Activated gamma-delta T cell treated with Interleukin-2 at 50 U/mL for 16 hours (primary cell): ENCODE measurements around the gene CD52.
"Not testable (repeated sequence)": the region's sequence is repeated elsewhere in the genome, so short reads cannot be mapped to it uniquely, and the experiment has no call there.

ENCODE experiments used
- DNase-seq: peaks from one replicate; pipeline ENCODE4 v3.0.0-alpha.2; 2020

Gene CD52

DNA sequence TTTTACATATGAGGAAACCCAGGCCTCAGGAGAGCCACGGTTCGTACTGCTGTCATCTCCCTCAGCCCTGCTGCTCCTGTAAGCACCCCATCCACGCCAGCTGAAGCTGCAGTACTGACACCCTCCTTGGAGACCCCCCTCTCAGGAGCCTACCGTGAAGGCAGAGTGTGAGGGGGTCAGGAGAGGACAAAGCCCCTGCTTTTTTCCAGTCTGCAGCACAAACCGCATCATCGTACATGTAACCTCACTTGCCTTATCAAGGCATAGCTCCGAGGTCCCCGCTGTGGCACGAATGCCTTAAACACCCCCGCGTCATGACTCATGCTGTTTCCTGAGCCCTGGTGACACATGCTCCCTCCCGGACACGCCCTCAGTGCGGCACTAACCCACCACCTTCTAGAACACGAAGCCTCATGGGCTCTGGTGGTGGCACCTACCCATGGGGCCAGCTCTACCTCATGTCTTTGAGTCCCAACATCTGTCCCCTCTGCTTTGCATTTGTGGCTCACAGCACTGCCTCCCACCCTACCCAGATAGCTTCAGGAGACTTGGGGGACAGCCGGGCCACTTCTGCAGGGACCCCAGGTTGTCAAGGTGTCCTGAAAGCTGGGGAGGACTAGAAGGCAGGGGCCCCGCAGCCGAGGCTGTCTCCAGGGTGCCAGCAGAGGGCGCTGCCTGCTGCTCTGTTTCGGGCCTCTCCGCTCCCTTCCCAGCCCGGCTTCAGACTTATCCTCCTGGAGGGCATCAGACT, 33.0 kb upstream of the CD52 start:
- DNase-seq = peak; percentile 96

DNA sequence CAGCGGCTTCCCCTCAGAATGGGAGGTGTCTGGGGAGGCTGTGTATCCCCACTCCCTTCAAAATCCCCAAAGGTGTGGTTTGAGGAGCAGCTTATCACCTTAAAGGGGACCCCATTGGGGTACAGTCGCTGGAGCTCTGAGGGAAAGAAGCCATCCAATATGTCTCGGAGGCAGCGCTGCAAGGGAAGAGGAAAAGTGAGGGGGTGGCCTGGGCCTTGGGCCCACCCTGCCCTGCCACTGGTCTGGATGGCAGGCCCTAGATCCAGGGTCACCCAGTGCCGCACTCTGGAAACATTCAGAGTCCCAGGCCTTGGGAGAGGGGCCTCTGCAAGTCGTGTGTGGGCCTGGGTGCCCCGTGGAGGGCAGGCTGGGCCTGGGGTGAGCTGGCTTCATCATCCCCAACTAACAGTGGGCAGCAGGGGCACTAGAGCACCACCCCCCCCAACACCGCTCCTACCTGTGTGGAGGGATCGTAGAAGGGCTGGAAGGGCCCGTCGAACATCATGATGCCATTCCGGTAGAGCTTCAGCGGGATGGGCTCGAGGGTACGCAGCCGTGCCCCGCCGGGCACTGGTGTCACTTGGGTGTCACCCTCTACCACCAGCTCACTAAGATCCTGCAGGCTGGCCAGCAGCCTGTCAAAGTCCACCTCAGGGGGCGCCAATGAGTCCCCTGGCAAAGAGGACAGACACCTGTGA, 32.2 kb upstream of the CD52 start:
- peak; percentile 38 for DNase-seq

DNA sequence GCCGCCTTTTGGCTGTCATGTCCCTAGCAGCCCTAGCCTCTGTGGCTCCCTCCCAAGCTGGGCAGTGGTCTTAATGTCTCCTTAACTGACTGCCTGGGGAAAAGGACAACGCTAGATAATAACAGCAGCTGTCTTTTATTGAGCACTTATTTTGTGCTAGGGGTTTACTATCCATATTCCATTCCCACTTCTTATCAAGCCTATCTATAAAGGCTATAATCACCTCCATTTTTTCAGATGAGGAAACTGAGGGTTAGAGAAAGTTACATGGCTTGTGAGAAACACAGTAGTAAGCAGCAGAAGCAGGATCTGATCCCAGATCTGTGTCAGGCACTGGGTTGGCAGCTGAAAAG, 31.7 kb upstream of the CD52 start:
- DNase-seq = no peak

DNA sequence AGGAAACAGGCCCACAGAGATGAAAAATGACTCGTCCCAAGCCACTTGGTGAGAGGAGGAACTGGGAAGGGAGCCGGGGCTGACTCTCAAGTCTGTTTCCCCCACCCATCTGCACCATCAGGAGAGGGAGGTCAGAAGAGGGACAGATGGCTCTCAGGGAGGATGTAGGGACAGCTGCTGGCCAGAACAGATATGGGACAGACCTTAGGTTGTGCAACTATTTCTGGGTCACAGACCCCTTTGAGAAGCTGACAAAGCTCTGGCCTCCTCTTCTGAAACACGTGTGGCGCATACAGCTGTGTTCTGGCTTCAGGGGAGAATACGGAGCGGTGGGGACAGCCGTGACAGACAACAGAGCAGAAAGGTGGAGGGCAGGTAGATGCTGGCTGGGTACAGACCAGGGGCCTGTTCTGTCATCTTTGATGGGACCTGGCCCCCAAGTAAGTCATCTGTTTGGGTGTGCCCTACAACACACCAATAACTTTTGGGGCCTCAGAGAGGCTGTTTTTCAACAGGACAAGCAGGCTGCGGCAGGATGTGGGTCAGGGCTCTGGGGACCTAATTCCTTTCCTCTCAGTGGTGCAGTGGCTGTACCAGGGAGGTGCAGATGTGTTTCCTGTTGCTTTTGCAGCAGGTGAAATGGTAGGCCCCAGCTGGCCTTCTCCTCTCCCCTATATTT, 30.6 kb upstream of the CD52 start:
- DNase-seq = peak; percentile 83

DNA sequence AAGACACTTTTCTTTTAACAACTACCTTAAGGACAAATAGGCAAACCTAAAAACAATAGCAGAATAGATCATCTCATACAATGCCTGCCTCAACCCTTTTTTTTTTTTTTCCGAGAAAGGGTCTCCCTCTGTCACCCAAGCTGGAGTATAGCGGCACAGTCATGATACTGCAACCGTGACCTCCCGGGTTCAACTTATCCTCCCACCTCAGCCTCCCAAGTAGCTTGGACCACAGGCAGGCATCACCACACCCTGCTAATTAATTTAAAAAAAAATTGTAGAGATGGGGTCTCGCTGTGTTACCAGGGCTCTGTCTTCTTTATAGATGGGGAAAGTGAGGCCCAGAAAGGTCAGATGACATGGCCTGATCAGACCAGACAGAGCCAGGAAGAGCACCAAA, 29.9 kb upstream of the CD52 start:
- no peak for DNase-seq

DNA sequence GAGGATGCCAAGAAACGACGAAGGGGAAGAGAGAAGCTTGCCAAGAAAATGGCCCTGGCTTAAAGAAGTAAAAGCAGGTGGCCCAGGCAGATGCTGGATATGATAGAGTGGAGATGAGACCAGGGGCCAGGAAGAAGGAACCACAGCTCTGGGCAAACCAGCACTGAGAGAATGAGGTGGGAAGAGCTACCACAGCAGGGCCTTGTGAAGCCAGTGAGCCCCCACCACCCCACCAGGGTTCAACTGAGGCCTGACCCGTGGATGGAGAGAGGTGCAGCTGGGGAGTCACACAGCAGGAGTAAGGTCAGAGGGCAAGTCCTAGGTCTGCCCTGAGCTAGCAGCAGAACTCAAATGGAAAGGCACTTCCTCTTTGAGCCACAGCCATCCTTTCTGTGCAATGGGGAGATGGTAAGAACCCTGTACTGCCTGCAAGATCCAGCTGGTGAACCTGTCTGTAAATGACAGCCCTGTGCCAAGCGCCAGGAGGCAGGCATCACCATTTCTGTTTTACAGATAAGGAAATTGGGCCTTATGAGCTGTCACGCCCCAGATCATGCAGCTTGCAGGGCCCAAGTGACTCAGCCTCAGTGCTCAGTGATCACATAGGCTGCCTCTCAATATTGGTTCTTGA, 29.3 kb upstream of the CD52 start:
- DNase-seq = peak; percentile 58

DNA sequence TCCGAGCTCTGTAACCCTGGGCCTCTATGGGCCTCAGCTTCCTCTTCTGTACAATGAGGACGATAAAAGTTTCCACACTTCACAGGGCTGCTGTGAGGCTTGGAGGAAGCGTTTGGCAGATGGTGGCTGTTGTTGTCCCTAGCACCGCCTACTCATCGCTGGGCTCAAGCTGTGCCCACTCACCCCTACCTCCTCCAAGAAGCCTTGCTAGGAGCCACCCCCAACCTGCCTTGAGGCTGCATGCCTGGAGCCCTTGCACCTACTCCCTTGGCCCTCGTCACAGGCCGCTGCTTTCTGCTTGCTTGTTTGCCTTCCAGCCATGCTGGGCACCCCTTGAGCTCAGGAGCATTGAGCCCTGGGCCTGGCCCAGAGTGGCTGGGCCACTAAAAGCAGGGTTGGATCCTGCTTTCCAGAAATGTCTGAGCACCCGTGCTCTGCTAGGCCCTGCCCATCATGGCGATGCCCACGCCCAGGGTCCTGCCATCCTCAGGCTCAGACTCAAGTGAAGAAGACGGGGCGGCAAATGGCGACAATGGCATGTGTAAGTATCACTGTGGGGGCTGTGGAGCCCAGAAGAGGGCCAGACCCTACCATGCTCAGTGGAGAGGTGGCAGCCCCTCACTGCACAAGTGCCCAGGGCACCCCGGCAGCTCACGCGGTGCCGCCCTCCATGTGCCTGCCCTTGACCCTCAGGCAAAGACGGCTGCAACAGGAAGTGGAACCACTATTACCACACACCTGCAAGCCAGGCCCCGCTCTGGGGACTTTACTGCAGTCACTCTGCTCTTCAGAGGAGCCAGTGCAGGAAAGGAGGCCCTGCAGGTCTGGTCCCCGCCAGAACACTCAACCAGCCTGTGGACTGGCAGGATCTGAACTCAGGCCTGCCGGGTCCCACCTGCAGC, 28.3 kb upstream of the CD52 start:
- peak; percentile 53 for DNase-seq

DNA sequence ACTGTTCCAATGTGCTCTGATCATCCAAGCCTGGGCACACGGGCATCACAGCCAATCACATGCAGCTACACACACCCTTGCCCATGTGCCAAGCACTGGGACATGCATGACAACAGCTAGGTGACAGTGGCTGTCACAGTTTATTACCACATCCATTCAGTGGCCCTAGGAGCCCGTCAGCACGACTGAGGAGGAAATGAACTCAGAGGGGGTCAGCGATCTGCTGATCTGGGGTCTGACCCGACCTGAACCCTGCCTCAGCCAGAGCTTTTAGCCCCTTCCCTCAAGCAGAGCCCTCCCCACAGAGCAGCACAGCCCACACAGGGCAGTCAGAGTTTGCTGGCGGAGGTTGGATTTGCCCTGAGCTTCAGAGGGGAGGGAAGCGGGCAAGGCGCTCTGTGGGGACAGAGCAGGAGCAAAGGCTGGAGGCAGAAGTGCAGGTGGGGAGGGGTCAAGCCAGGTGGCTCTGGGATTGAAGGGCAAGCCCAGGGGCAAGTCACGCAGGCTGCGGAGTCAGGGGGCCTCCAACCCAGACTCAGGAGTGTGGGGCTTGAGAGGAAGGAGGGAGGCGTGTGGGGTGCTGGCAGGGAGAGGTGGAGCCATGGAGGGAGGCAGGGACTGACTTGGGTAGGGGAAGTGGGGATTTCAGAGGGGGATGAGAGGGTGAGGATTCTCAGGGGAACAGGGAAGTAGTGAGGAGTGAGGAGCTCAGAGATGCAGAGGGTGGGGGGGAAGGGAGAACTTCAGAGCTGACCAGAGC, 27.5 kb upstream of the CD52 start:
- no peak for DNase-seq

DNA sequence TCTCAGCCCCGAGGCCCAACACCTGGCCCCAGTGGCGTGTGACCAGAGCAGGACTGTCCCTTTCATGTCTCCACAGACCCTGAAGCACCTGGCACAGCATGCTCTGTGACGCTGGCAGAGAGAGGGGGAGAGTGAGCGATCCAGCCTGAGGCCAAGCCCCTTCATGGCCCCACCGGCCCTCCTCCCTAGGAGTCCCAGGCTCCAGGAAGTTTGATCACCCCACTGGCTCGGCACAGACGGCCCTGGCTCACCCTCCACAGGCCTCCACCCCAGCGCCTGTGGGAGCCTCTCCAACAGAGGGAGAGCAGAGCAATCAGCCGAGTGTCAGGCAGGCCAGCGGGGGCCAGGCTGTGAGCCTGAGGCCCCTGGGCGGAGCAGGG, 26.9 kb upstream of the CD52 start:
- DNase-seq = no peak

DNA sequence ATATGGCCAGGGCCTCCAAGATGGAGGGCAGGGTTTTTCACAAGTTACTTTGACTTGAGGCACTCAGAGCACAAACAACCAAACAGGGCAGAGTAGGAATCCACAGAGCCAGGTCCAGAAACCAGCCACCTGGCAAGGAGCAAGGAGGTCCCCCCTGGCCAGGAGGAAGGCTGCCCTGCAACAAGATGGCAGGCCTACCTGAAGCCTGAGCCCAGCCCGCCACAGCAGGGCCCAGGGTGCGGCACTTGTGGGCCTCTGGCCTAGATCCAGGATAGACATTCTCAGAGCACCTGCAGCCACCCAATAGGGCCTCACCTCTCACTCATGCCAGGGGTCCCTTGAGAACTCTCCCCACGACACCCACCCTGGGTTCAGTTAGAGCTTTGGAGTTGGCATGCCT, 26.3 kb upstream of the CD52 start:
- DNase-seq = no peak

DNA sequence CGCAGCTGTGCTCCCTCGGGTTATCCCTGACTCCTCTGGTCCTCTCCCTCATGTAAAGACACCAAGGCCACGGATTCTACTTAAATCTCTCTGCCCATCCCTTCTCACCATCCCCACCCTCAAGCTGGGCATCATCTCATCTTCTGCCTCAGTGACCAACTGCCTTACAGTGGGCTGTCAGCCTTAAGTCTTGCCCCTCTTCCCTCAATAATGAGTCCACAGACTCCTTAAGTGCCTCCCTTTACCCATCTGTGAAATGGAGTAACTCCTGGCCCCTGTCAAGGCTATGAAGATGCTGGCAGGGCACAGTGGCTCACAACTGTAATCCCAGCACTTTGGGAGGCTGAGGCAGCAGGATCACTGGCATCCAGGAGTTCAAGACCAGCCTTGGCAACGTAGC, 25.8 kb upstream of the CD52 start:
- DNase-seq = no peak

DNA sequence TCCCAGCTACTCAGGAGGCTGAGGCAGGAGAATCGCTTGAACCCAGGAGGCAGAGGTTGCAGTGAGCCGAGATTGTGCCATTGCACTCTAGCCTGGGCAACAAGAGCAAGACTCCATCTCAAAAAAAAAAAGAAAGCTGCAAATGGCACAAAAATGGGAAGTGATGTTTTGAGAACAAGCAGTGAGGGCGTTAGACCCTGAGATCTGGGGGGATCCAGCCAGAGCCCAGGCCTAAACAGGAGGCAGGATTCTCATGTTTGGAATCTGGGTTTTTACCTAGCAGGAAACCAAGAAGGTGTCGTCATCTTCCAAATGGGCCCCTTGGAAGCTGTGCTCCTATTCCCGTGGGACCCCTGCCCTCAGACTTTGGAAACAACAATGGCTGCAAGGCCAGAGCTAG, 25.0 kb upstream of the CD52 start:
- not testable (repeated sequence) for DNase-seq

DNA sequence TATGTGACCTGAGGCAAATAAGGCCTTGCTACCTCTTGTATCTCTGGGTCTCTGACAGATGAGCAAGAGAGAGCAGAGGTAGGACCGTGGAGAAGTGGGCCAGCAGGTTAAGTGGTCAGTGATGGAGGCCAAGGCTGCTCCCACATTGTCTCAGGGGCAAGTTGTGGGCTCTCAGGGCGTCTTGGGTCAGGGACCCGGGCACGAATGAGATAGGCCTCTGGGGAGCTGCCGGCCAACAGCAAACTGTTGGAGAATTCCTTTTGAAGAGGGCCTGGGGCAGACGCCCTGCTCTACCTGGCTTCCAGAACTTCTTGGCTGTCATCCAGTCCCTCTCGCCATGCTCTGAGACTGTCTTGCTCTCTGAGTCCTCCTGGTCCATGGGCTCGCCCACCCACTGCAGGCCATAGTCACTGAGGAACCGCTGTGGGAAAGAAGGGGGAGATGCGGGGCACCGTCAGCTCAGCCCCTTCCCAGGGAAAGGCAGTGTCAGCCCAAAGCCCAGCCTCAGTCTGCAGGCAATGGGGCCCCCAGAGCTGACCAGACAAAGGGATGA, 23.8 kb upstream of the CD52 start:
- DNase-seq = no peak

DNA sequence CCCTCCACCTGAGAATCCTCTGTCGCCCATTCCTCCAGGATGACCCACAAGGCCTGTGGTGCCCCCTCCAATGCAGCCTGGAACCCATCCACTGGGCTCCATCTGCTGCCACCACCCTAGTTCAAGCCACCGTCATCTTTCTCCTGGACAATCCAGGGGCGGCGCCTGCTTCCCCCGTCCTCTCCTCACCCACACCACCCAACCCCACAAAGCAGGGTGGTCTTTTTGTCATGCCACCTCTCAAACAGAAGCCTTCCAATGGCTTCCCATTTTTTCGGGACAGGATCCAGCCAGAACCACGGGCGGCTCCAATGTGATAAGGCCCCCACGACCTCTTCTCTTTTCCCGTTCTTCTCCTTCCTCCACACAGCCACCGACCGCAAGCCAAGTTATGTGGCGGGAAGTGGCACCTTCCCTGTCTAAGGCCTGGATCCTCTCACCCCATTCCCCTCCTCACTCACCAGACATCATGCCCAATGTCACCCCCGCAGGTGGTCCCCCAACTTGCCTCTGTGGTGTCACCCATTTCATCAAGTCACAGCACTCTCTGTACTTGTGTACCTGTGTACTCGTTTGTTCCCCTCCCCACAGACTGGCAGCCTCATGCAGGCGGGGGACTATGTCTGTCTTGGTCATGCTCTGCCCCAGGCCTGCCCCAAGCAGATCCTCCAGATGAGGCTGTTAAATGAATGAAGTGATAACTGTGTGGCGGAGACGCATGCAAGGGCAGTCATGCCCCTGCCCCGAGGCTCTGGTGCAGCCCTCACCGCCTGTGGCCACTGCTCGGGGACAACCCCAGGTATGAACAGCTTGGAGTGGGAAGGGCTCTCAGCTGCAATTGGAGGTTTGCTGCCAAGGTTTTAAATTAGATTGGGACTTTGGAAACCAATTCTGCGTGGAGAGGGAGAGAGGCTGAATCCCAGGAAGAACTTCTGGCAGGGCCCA, 22.3 kb upstream of the CD52 start:
- no peak for DNase-seq

DNA sequence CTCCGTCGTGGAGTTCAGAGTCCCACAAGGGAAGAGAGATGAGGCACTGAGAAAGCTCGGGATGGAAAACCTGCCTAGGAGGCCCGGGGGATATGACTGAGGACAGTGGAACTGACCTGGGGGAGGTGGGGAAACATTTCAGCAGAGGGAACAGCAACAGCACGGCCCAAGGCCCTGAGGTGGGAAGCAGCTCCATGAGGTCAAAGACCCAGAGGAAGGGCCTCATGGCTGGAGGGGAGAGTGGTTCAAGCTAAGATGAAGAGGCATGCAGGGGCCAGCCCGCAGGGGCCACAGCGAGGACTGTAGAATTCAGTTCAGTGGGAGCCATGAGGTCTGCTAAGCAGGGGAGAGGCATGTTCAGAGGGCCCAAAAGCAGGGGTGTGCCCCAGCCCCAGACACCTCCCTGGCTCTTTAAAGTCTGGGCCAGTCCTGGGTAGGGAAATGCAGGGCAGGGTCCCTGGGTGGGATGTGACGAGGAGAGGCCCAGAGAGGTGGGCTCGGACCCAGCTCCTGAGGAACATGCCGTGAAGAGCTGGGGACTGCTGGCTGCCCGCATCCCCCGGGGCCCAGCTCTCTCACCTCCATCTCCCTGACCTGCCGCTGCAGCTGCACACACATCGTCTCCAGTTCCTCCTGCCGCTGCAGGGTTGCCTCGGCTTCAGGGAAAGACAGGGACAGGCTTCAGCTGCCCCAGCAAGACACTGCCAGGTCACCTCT, 21.3 kb upstream of the CD52 start:
- no peak for DNase-seq

DNA sequence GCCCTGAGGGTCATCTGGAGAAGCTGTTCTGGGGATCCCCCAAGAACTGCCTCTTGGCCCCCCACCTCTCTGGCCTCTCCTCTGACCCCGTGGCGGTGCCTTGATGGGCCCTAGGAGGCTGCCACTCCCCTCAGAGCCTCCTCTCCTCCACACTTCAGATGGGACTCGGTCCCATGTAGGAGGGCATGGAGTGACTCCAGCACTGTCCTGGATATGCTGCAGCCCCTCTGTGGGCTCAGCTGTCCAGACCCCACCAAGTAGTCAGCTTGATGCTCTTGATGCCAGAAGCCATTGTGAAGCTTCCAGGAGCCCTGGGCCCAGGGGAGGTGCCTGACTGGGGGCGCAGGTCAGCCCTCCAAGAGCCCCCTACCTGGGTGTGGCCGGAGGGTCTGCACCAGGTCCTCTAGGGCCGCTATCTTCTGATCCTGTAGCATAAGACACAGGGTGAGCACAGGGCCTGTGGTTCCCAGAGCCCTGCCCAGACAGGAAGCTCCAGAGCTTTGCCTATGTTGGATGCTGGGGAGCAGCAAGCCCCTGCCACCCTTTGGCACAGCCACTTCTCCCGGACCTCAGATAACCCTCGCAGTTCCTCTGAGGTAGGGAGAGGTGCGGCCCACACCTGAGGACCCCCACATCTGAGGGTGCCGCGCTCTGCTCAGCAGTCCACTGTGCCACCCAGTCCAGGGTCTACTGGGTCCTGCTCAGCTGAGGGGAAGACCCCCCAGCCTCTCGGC, 20.5 kb upstream of the CD52 start:
- DNase-seq = no peak

DNA sequence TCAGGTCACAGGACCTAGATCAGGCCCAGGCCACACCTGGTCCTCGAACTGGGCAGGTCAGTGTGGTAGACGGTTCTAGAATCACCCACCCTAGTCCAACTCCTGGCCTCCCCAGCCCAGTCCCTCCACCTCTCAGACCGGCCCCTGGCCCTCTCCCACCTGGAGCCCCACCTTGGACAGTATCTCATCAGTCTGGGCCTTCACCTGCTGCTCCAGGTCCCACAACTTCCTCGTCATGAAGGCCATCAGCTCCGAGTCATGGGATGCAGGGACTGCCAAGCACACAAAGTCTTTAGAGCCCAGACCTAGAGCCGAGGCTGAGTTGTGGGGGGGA, 20.0 kb upstream of the CD52 start:
- DNase-seq = no peak

DNA sequence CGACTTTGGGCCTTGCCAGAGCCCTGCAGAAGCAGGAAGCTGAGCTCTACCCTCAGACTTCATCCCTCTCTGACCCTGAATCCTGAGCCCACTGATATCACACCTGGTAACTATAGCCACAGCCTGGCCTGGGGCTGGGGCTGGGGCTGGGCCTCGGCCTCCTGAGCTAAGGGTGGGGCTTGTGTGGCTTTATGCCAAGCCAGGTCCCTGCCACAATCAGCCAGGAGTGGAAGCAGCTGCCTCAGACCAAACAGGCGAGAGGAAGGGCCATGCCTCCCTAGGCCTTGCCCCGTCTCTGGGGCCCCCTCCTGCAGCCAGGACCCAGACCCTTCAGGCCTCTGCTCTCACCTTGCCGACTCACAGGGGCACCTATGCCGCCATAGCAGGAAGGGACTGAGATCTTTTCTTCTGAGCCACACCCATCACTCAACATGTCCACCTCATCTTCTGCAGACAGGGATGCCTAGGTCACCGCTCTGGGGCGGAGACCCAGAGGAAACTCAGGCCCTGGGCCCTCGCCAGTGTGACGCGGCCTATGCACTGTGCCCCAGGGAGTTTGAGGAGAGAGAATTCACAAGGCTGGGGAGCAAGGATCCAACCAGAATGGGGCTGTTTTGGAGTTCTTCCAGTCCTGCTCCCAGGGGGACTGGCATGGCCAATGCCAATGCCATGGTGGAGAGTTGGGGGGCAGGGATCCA, 17.0 kb upstream of the CD52 start:
- no peak for DNase-seq
